ENCODE data around the gene GPX3. TPM values are rescaled to one million over a fixed set of nuclear protein-coding genes. Genes with fewer than 3 reads are reported as not detected.
A peak's percentile ranks its signal among the peaks of the same experiment; 100 is the strongest.

GPX3 gene
- total RNA-seq, 4 donors from 2014 or later: 399 to 695 (median 446) TPM

DNA sequence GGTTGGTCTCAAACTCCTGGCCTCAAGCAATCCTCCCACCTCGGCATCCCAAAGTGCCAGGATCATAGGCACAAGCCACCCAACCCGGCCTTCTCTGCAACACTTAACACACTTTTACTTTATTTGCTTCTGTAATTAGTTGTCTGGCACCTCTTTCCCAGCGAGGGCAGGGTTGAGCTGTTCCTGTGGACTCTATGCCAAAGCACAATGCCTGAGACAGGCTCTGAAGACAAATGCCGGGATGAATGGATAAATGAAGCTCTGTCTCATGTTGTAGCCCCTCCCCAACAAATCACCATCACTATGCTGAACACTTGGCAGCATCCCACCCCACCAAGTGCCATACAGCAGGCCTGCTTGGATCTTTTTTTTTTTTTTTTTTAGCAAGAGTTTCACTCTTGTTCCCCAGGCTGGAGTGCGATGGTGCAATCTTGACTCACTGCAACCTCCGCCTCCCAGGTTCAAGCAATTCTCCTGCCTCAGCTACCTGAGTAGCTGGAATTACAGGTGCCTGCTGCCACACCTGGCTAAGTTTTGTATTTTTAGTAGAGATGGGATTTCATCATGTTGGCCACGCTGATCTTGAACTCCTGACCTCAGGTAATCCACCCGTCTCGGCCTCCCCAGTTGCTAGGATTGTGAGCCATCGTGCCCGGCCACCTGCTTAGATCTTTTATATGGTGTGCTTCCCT, 21.3 kb downstream of the GPX3 start:
- intact Hi-C loops (cut with DNase I; ENCODE audit: low total_unique reads): no loop called here
- WGBS, 2 donors: 74 to 82% methylated on average over 11 of the region's 11 CpGs

DNA sequence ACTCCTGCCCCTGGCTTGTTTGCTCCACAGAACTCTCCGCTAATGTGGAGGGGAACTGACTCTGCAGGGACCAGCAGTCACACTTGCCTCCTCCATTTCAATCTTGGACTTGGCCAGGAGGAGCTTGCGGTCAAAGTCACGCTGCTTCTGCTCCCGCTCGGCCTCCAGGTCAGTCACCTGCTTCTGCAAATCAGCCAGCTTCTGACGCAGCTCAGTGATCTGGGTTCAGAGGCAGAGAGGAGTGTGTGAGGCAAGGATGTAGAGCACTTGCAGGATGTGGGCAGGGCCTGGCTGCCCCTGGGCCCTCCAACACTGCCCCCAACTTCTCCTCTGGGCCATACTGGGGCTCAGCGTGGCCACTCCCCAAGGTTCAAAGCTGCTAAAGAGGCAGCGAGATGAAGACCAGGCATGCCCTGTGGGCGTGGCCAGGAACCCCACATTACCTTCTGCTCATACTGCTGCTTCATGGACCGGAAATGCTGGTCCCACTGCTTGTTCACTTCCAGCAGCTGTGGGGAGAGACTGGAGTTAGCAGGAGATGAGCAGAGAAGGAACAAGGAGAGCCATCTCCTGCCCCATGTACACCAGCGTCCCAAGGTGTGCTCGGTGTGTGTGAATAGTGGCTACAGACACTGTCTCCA, 22.2 kb downstream of the GPX3 start:
- TF ChIP-seq, protein P1, sequence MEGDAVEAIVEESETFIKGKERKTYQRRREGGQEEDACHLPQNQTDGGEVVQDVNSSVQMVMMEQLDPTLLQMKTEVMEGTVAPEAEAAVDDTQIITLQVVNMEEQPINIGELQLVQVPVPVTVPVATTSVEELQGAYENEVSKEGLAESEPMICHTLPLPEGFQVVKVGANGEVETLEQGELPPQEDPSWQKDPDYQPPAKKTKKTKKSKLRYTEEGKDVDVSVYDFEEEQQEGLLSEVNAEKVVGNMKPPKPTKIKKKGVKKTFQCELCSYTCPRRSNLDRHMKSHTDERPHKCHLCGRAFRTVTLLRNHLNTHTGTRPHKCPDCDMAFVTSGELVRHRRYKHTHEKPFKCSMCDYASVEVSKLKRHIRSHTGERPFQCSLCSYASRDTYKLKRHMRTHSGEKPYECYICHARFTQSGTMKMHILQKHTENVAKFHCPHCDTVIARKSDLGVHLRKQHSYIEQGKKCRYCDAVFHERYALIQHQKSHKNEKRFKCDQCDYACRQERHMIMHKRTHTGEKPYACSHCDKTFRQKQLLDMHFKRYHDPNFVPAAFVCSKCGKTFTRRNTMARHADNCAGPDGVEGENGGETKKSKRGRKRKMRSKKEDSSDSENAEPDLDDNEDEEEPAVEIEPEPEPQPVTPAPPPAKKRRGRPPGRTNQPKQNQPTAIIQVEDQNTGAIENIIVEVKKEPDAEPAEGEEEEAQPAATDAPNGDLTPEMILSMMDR (IDR thresholded peaks at IDR 0.05): no peak
- TF ChIP-seq POLR2A (IDR thresholded peaks at IDR 0.05): no peak
- H3K4me3 ChIP-seq (ENCODE audit: low read depth, poor library complexity, severe bottlenecking): no peak overlapping the region
- intact Hi-C loops (cut with DNase I; ENCODE audit: low total_unique reads): no loop called here
- 91 to 98% methylated on average over 11 to 12 of the region's 12 CpGs for WGBS, 2 donors
- no peak for DNase-seq (ENCODE audit: low spot score in 2 of 2)

More for the DNA sequence above, 21.3 kb downstream of the GPX3 start:
- TF ChIP-seq POLR2A (IDR thresholded peaks at IDR 0.05): no peak
- TF ChIP-seq, protein P1 (IDR thresholded peaks at IDR 0.05): no peak
- no peak overlapping the region for H3K4me3 ChIP-seq (ENCODE audit: low read depth, poor library complexity, severe bottlenecking)
- no peak for DNase-seq (ENCODE audit: low spot score in 2 of 2)

DNA sequence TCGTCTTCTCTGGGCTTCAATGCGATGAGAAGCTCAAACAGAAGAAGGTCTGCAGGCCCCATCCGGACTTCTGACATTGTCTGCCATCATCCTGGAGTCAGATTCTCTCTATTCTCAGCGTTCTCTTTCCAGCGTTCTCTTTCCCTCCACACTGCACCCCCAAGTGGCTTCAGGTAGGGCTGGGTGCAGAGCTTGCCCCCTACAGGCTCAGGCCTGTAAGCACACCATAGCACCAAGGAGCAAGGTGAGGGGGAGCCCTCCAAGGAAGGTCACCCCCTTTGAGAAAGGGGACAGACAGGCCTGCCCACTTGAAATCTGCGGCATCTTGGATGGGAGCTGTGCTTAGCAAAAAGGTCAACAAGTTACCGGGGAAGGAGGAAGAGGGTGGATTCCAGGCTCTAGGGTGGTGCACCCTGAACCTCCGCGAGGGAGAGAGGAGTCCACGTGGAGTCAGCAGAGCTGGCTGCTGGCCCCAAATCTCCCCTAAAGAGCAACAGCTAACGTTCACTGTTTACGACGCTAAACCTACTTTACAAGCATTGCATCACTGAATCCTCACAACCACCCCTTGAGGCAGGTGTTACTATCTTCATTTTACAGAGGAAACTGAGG, 27.5 kb downstream of the GPX3 start:
- TF ChIP-seq, protein P1 (IDR thresholded peaks at IDR 0.05): peak in 1 of 3 donors; percentile 18
- no peak for TF ChIP-seq POLR2A (IDR thresholded peaks at IDR 0.05)
- H3K4me3 ChIP-seq (ENCODE audit: low read depth, poor library complexity, severe bottlenecking): no peak overlapping the region
- no peak for DNase-seq (ENCODE audit: low spot score in 2 of 2)
- intact Hi-C loops (cut with DNase I; ENCODE audit: low total_unique reads): loop anchor here (5.0 kb wide), 1 partner anchor 46 kb away; no protein-coding TSS in a partner anchor
- 69% methylated on average over 13 of the region's 13 CpGs for WGBS, 2 donors

DNA sequence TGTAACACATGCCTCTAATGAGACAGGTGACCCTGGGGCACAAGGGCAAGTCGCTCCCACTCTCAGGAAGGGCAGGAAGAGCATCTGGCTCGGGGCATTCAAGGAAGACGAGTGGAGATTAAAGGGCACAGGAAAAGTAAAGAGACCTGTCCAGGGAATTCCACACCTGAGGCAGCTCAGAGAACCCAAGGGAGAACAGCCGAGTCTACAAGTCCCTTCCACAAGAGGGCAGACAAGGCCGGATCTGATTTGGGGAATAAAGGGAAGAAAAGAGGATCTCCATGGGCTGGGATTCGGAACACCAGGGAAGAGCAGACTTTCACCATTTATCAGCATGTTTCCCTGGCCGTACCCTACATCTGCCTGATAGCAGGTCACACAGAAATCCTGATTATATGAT, 28.1 kb downstream of the GPX3 start:
- H3K4me3 ChIP-seq (ENCODE audit: low read depth, poor library complexity, severe bottlenecking): no peak overlapping the region
- no peak for DNase-seq (ENCODE audit: low spot score in 2 of 2)
- intact Hi-C loops (cut with DNase I; ENCODE audit: low total_unique reads): loop anchor here (5.0 kb wide), 1 partner anchor 46 kb away; no protein-coding TSS in a partner anchor
- no peak for TF ChIP-seq POLR2A (IDR thresholded peaks at IDR 0.05)
- TF ChIP-seq, protein P1 (IDR thresholded peaks at IDR 0.05): no peak
- WGBS, 2 donors: 74 to 86% methylated on average over 7 of the region's 7 CpGs

DNA sequence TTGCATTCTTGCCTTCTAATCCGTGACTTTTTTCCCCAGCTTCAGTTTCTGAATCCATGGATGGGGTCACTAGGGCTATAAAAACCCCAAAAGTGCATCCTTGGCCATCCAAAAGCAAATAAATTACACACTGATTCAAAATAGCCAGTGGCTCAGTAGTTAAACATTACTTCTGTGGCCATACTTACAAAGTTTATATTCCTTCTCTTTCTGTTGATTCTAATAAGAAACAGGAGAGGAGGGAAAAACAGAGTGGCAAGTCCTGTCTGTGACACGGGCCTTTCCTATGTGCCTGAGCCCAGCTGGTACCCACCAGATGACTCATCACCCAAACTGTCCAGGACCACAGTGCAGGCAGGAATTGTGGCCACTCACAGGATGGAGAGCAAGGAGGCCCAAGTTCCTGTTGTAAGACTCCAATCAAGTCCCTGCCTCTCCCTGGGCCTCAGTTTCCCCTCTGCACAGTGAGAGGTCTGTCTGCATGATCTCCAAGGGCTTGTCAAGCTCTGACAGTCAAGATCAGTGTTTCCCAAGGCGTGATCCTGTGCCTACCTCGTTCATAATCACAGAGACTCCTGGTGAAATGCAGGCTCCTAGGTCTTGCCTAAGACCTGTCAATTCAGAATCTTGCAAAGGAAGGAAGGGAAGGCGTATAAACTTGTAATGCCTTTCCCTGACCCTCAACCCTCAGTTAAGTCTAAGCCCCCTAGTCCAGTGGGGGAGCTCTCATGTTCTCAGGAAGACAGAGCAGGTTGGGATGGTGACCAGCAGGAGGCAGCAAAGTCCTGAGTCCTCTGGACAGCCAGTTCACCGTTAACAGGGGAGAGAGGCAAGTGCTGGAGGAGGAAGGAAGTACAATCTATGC, 30.9 kb downstream of the GPX3 start:
- peak; percentile 77 to 97 for DNase-seq (ENCODE audit: low spot score in 2 of 2)
- intact Hi-C loops (cut with DNase I; ENCODE audit: low total_unique reads): loop anchor here (5.0 kb wide), 1 partner anchor 66 kb away; no protein-coding TSS in a partner anchor
- TF ChIP-seq POLR2A (IDR thresholded peaks at IDR 0.05): no peak
- TF ChIP-seq, protein P1 (IDR thresholded peaks at IDR 0.05): peak in 1 of 3 donors; percentile 69
- WGBS, 2 donors: 68 to 75% methylated on average over 6 of the region's 6 CpGs
- H3K4me3 ChIP-seq (ENCODE audit: low read depth, poor library complexity, severe bottlenecking): no peak overlapping the region
